Endometrial microvascular endothelial cells (primary cell): ENCODE measurements around the gene LRRC34. TPM values are rescaled to one million over a fixed set of nuclear protein-coding genes. Genes with fewer than 3 reads are reported as not detected.

Source experiments
- in situ Hi-C: cut with HindIII; loops from 2 replicates; pipeline ENCODE4 v1.10.0; 2017; ENCODE audit warnings: low sequenced_read_pairs, low pct_unique_long_range_greater_than_20kb; ENCODE audit errors: inconsistent ontology term
- total RNA-seq: library from RNA; depleted of rRNA; stranded (reverse); fragments of >200 nt; gene quantifications from one replicate; pipeline ENCODE4 v1.2.3, GENCODE V29; 2015; ENCODE audit errors: inconsistent ontology term

LRRC34 gene
- total RNA-seq, 1 donor from 2014 or later, result 8.6 TPM

- in situ Hi-C loops, result no loop called here
Measured at GRCh38 chr3:169818316-169818715, 5.6 kb upstream of the LRRC34 start.

- in situ Hi-C loops, result no loop called here
Measured at GRCh38 chr3:169815590-169816150, 3.0 kb upstream of the LRRC34 start.

GRCh38 chr3:169813757-169814517 lies 1.2 kb upstream of the LRRC34 start:
- in situ Hi-C loops, result no loop called here

- in situ Hi-C loops, result no loop called here
Measured at GRCh38 chr3:169813278-169813677, 574 bp upstream of the LRRC34 start.

- in situ Hi-C loops, result no loop called here
Measured at GRCh38 chr3:169811631-169812331, 923 bp downstream of the LRRC34 start.

GRCh38 chr3:169809230-169809795 lies 3.4 kb downstream of the LRRC34 start:
- in situ Hi-C loops, result no loop called here

- in situ Hi-C loops, result no loop called here
Measured at GRCh38 chr3:169804681-169805080, 8.0 kb downstream of the LRRC34 start.

GRCh38 chr3:169792359-169792758 lies 20.3 kb downstream of the LRRC34 start:
- in situ Hi-C loops, result no loop called here

- in situ Hi-C loops, result no loop called here
Measured at GRCh38 chr3:169790687-169791429, 21.8 kb downstream of the LRRC34 start.

GRCh38 chr3:169790219-169790618 lies 22.5 kb downstream of the LRRC34 start:
- in situ Hi-C loops, result no loop called here

GRCh38 chr3:169787791-169788190 lies 24.9 kb downstream of the LRRC34 start:
- in situ Hi-C loops, result no loop called here

GRCh38 chr3:169787120-169787519 lies 25.6 kb downstream of the LRRC34 start:
- in situ Hi-C loops, result no loop called here

- in situ Hi-C loops, result no loop called here
Measured at GRCh38 chr3:169781209-169781855, 31.4 kb downstream of the LRRC34 start.

- in situ Hi-C loops, result no loop called here
Measured at GRCh38 chr3:169780742-169781141, 32.0 kb downstream of the LRRC34 start.

- in situ Hi-C loops, result no loop called here
Measured at GRCh38 chr3:169777822-169778221, 34.9 kb downstream of the LRRC34 start.

- in situ Hi-C loops, result no loop called here
Measured at GRCh38 chr3:169774186-169774585, 38.5 kb downstream of the LRRC34 start.

- in situ Hi-C loops, result no loop called here
Measured at GRCh38 chr3:169772897-169773816, 39.5 kb downstream of the LRRC34 start, which contains the start of gene MYNN. Gene MYNN, plus strand, starts transcription at chr3:169773396. Its CDS starts 900 bp downstream, at chr3:169774296.
